Calu3 (cell line): ENCODE measurements around the gene PRDM8. TPM values are rescaled to one million over a fixed set of nuclear protein-coding genes. Genes with fewer than 3 reads are reported as not detected.

Experiments used
- BruUV-seq: library from RNA; stranded (reverse); fragments of 400-500 nt; replicated peaks from 2 replicates; lab custom pipeline; 2021; lab: Mats Ljungman, UMichigan
- CTCF ChIA-PET: fragments of 300-600 bp; sonication (Branson Sonifier 250); formaldehyde crosslinking; loops from one replicate; lab custom pipeline; 2022; ENCODE audit warnings: antibody characterized with exemption; lab: Charles Lee
- DNase-seq: peaks from one replicate; pipeline ENCODE4 v3.0.0; 2022
- H3K27ac Mint-ChIP-seq: one replicate; pipeline ENCODE4 v1.8.0; 2022; ENCODE audit warnings: mixed read lengths; ENCODE audit not compliant: unreplicated experiment
- H3K27me3 Mint-ChIP-seq: one replicate; pipeline ENCODE4 v1.8.0; 2022; ENCODE audit warnings: mixed read lengths; ENCODE audit not compliant: unreplicated experiment
- H3K36me3 Mint-ChIP-seq: one replicate; pipeline ENCODE4 v1.8.0; 2022; ENCODE audit warnings: mild to moderate bottlenecking, moderate library complexity, mixed read lengths; ENCODE audit not compliant: insufficient read depth, unreplicated experiment
- H3K4me1 Mint-ChIP-seq: one replicate; pipeline ENCODE4 v1.8.0; 2022; ENCODE audit warnings: mild to moderate bottlenecking, low read depth, mixed read lengths; ENCODE audit not compliant: unreplicated experiment
- H3K4me3 Mint-ChIP-seq: one replicate; pipeline ENCODE4 v1.8.0; 2022; ENCODE audit warnings: mild to moderate bottlenecking, low read depth, moderate library complexity, mixed read lengths; ENCODE audit not compliant: unreplicated experiment
- H3K9me3 Mint-ChIP-seq: one replicate; pipeline ENCODE4 v1.8.0; 2022; ENCODE audit warnings: low read depth, mixed read lengths; ENCODE audit not compliant: unreplicated experiment
- intact Hi-C: fragments of 100-400 bp; cut with micrococcal nuclease; formaldehyde crosslinking; loops from one replicate; pipeline ENCODE4 v1.10.0; 2022; ENCODE audit not compliant: unreplicated experiment
- total RNA-seq: library from RNA; stranded (reverse); gene quantifications from 2 replicates; pipeline ENCODE4 v1.2.3, GENCODE V29; 2022
- TF ChIP-seq, protein P1 (sequence below): fragments of 200-600 bp; IDR thresholded peaks from one replicate; pipeline ENCODE4 v1.8.0; 2022; ENCODE audit warnings: antibody characterized with exemption; ENCODE audit not compliant: unreplicated experiment

Gene PRDM8
- total RNA-seq, 1 experiment from 2014 or later, result 1.8 TPM

DNA sequence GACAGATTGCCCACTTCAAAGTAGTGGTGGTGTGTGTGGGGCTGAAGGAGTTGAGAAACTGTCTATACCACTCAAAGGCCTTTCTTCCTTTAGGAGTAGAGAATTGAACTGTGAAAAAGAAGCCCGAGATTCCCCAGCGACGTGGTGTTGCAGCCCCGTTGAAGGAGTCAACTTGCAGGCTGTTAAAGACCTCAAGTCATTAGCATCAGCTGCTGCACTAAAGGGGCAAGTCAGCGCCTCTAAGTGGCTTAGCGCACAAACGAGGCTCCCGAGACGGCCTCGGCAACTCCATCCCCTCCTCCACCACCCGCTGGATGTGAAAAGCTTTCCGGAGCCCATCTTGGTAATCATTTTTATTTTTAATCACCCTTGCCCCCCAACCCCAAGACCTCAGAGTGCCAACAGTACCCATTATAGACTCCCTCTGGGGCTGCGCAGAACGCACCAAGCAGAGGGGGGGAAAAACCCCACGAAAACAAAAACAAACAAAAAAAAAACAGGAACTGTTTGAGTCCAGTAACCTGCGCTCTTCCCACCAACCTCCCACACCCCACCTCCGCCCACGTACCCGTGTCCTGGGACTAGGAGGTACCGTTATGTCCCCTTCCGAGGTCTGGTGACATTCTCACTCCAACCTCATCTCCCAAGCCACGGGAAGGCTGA, 913 bp upstream of the PRDM8 start:
- Mint-ChIP-seq H3K36me3 (peaks cover under 1% of the 10 kb centered on the region), H3K4me3 (peak overlapping the region; percentile 27), H3K4me1 (peaks cover 13% of the 10 kb centered on the region), H3K27ac (no peak overlapping the region), H3K27me3 (no peaks in the 10 kb centered on the region), H3K9me3 (no peaks in the 10 kb centered on the region)
- intact Hi-C loops, result no loop called here
- no peak for DNase-seq
- CTCF ChIA-PET, result no interaction called here
- BruUV-seq, result no TSS peak
- TF ChIP-seq, protein P1, sequence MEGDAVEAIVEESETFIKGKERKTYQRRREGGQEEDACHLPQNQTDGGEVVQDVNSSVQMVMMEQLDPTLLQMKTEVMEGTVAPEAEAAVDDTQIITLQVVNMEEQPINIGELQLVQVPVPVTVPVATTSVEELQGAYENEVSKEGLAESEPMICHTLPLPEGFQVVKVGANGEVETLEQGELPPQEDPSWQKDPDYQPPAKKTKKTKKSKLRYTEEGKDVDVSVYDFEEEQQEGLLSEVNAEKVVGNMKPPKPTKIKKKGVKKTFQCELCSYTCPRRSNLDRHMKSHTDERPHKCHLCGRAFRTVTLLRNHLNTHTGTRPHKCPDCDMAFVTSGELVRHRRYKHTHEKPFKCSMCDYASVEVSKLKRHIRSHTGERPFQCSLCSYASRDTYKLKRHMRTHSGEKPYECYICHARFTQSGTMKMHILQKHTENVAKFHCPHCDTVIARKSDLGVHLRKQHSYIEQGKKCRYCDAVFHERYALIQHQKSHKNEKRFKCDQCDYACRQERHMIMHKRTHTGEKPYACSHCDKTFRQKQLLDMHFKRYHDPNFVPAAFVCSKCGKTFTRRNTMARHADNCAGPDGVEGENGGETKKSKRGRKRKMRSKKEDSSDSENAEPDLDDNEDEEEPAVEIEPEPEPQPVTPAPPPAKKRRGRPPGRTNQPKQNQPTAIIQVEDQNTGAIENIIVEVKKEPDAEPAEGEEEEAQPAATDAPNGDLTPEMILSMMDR, result no peak

DNA sequence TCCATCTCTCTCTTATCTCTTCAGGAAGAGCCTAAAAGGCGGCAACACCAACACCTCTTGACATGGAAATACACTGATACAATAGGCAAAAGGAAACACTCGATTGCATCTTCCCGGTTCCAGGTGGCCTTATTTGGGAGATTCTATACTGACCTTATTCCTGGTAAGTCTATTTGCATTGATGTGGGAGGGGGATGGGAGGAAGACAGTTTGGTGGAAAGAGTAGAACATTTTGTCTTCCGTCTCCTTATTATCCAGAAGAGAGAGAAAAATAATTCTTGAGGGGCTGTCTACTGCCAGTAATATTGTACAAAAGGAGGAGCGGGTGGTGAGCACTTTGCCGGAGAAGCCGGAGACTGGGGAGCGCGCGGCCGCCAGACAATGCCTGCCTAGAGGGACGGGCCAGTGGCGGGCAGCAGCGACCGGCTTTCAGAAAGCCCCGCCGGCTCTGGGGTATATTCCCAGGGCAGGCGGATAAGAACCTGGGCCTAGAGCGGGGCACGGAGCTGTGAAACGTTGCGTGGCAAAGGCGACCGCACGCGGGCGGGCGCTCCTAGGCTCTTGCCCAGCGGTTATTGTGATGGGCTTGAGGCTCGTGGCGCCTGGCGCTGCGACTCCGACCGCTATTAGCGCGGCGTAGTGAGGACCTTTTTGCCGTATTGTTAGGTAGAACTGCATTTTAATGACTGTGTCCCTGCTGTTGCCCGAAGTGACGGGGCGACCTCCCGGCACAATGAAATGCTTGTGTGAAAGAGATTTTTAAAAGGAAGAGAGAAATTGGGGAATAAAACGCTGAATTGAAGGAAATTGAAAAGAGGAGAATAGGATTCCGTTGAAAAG, 518 bp downstream of the PRDM8 start:
- TF ChIP-seq, protein P1, result no peak
- intact Hi-C loops, result no loop called here
- Mint-ChIP-seq H3K27ac (no peak overlapping the region), H3K36me3 (peaks cover 11% of the 10 kb centered on the region), H3K9me3 (no peaks in the 10 kb centered on the region), H3K27me3 (no peaks in the 10 kb centered on the region), H3K4me1 (peaks cover 10% of the 10 kb centered on the region), H3K4me3 (peak overlapping the region; percentile 27)
- no peak for DNase-seq
- CTCF ChIA-PET, result no interaction called here
- no TSS peak for BruUV-seq

DNA sequence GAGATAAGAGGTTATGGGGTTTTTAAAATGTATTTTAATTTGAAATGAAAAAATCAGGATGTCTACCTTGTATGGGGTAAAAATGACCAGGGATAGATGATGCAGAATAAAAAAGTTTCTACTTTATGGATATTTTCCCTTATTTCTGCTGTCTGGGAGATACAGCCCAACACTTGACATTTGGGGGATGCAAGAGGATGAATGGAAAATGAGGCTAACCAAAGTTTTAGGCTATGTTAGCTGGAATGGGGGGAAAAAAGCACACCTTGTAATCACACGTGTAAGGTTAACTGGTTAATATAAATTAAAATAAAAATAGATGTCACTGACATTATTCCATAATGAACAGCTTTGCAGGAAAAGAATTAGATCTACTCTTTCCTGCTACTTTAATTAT, 1.1 kb downstream of the PRDM8 start:
- intact Hi-C loops, result no loop called here
- TF ChIP-seq, protein P1, result no peak
- H3K36me3 Mint-ChIP-seq, result peaks cover 11% of the 10 kb centered on the region
- peaks cover 7% of the 10 kb centered on the region for H3K4me1 Mint-ChIP-seq
- H3K9me3 Mint-ChIP-seq, result no peaks in the 10 kb centered on the region
- H3K27ac Mint-ChIP-seq, result no peak overlapping the region
- no peaks in the 10 kb centered on the region for H3K27me3 Mint-ChIP-seq
- DNase-seq, result no peak
- H3K4me3 Mint-ChIP-seq, result no peak overlapping the region
- CTCF ChIA-PET, result no interaction called here
- BruUV-seq, result no TSS peak

DNA sequence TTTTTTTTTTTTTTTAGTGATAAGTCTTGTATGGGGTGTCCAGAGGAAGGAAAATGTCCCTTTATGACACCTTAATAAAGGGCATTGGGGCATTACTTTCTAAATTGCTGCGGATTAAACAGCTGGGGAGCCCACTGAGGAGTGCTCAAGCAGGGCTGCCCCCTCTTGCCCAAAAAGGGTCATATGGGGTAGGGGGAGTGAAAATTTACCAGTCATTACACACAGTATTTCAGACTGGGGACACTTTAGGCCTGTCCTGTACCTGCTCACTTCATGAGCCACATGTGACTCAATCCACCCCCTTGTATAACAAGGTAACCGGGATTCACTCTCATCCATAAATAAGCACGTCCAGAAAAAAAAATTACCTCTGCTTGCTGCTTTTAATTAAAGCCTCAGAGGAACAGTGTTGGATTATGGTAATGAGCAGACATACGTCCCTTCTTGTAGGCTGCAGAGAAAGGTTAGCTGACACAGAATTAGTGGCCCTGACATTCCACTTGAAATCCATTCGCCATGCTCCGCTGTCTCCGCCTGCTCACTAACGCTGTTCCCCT, 1.8 kb downstream of the PRDM8 start:
- Mint-ChIP-seq H3K9me3 (no peaks in the 10 kb centered on the region), H3K36me3 (peaks cover 11% of the 10 kb centered on the region), H3K4me1 (peaks cover 7% of the 10 kb centered on the region), H3K27ac (no peak overlapping the region), H3K4me3 (no peak overlapping the region), H3K27me3 (no peaks in the 10 kb centered on the region)
- CTCF ChIA-PET, result no interaction called here
- TF ChIP-seq, protein P1, result no peak
- no TSS peak for BruUV-seq
- DNase-seq, result no peak
- intact Hi-C loops, result no loop called here
